ENCODE data around the gene PACSIN1. TPM values are rescaled to one million over a fixed set of nuclear protein-coding genes. Genes with fewer than 3 reads are reported as not detected.

The PACSIN1 gene
- polyA plus RNA-seq, 3 donors from 2014 or later: 2.9 to 10.3 (median 3.3) TPM

DNA sequence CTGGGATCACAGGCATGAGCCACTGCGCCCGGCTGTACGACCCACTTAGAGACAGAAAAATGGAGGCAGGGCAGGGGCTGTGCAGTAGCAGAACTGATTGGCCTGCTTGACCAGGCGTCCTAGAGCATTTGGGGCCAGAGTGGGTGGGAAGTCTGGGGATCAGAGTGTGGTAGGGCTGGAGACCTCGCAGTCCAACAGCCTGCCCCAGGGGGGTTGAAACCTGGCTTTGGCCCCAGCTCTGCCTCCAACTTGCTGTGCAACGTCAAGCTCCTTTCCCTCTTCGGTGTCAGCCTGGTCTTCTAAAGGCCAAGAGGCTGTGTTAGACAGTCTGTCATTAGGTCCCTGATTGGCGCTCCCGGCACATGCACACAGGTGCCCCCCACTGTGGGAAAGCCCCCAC, 105.5 kb downstream of the PACSIN1 start:
- Mint-ChIP-seq H3K27ac (peak overlapping the region in 1 of 6 donors; percentile 61), H3K4me3 (no peak overlapping the region), H3K9me3 (no peaks in the 10 kb centered on the region), H3K27me3 (ENCODE audit: low read depth in 3 of 3) (peaks cover 5 to 23% (median 7%) of the 10 kb centered on the region in 3 donors), H3K4me1 (peaks cover 3 to 4% of the 10 kb centered on the region in 2 donors), H3K36me3 (no peaks in the 10 kb centered on the region)
- no peak for DNase-seq

DNA sequence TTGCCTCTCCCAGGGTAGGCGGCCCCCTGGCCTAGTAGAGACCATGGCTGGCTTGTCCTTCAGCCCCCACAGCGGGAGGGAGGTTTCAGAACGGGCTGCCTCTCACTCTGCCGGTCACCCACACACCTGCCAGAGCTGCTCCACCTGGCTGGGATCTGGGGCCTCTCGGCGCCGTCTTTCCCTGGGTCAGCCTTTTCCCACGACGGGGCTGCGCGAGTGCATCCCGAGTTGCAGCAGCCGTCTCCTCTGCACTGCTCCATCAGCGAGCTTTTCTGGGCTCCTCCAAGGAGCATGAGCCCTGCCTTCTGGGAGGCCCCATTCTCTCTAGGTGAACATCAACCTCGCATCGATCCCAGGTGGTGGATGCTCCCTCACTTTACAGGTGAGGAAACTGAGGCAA, 106.1 kb downstream of the PACSIN1 start:
- Mint-ChIP-seq H3K27me3 (ENCODE audit: low read depth in 3 of 3) (peaks cover 5 to 20% (median 7%) of the 10 kb centered on the region in 3 donors), H3K4me1 (peaks cover 5% of the 10 kb centered on the region in 2 donors), H3K4me3 (no peak overlapping the region), H3K36me3 (no peaks in the 10 kb centered on the region), H3K9me3 (no peaks in the 10 kb centered on the region), H3K27ac (no peak overlapping the region)
- DNase-seq: no peak

DNA sequence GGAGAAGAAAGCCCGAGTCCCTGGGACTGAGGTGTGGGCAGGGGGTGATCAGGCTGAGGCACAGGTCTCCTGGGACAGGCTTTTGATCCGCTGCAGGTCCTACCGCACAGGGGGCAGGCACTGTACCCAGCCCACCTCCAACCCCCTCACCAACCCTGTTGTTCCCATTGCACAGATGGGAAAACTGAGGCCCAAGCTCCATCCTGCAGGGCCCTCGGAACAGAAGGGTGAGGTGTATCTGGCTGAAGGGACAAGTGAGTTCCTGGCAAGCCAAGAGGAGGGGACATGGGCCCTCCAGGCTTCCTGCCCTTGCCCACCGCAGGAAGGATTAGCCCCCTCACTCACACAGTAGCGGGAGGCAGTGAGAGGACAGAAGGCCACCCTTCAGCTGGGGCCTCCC, 106.7 kb downstream of the PACSIN1 start:
- no peaks in the 10 kb centered on the region for H3K36me3 Mint-ChIP-seq
- no peak overlapping the region for H3K27ac Mint-ChIP-seq
- H3K4me3 Mint-ChIP-seq: no peak overlapping the region
- H3K4me1 Mint-ChIP-seq: peaks cover 5% of the 10 kb centered on the region in 2 donors
- H3K9me3 Mint-ChIP-seq: no peaks in the 10 kb centered on the region
- DNase-seq: no peak
- peaks cover 3 to 15% (median 5%) of the 10 kb centered on the region in 3 donors for H3K27me3 Mint-ChIP-seq (ENCODE audit: low read depth in 3 of 3)

DNA sequence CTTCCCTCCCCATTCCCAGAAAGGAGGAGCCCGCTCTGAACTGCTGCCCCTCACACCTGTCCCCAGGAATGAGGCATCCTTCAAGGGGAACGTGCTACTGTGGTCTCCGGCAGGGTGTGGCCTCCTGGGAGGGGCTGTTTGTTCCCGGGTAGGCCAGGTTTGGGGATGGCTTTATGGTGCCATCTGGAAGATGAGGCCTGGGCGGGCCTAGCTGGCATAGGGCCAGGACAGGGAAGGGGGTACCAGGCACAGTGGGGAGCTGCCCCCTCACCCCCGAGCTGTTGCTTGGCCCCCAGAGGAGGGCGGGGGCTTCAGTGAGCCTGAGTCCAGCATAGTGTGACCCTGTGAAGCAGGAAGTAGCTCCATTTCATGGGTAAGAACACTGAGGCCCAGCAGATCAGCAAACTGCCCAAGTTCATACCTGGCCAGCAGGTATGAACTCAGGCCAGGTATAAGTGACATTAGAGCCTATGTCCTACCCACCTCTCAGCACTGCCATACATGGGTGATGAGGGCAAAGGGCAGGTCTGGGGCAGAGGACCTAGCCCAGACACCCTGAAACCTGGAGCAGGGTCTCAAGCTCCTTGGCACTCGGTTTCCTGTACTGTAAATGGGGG, 107.8 kb downstream of the PACSIN1 start:
- Mint-ChIP-seq H3K27me3 (ENCODE audit: low read depth in 3 of 3) (peaks cover 3 to 15% (median 5%) of the 10 kb centered on the region in 3 donors), H3K27ac (no peak overlapping the region), H3K9me3 (no peaks in the 10 kb centered on the region), H3K36me3 (no peaks in the 10 kb centered on the region), H3K4me1 (peaks cover 5% of the 10 kb centered on the region in 2 donors), H3K4me3 (no peak overlapping the region)
- no peak for DNase-seq

DNA sequence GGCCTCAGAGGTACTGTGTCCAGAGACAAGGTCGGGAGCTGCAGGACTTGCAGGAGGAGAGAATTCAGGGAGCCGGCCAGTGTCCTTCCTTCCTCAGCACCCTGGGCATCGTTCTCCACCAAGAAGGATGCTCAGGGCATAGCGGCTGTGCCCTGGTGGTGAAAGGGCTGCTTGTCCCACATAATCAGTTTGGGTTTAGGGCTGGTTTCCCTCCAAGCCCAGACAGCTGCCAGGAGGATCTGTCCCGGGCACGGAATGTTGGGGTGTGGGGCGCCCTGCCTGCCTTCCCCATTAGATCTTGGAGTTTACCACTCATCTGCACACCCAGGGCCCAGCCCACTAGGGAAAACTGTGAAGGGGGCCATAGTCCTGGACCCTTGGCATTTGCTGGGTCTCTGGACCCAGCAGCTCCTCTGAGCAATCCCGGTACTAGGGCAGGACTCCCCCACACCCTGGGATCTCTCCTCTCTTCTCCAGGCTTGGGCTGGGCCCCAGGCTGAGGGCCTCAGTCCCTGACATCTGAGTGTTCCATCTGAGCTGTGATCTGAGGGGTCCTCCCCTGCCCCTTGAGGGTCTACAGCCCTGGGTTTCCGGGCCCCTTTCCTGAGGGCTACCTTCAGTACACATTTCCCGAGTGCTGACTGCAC, 108.9 kb downstream of the PACSIN1 start:
- Mint-ChIP-seq H3K36me3 (no peaks in the 10 kb centered on the region), H3K4me1 (peaks cover 5% of the 10 kb centered on the region in 2 donors)

DNA sequence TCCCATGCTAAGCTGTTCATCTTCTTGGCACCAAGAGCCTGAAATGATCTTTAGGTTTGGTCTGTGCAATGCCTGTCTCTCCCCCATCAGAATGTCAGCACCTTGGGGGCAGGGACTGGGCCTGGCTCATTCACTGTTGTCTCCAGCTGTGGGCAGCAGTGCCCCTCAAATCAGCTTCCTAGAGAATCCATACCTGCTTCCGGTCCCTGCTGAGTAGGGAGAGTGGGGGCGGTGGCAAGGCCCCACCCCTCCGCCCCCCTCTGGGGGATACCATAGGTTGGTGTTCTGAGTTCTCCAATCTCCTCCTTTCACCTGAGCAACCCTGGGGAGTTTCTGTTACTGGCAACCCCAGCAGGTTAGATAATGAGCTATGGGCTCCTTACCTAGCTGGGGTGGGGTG, 109.5 kb downstream of the PACSIN1 start:
- Mint-ChIP-seq H3K27ac (no peak overlapping the region), H3K4me1 (peaks cover 5% of the 10 kb centered on the region in 2 donors), H3K36me3 (no peaks in the 10 kb centered on the region), H3K4me3 (no peak overlapping the region), H3K9me3 (no peaks in the 10 kb centered on the region), H3K27me3 (ENCODE audit: low read depth in 3 of 3) (peaks cover 3 to 15% (median 5%) of the 10 kb centered on the region in 3 donors)
- DNase-seq: no peak

More for the DNA sequence above, 108.9 kb downstream of the PACSIN1 start:
- Mint-ChIP-seq H3K27me3 (ENCODE audit: low read depth in 3 of 3) (peaks cover 3 to 15% (median 5%) of the 10 kb centered on the region in 3 donors), H3K9me3 (no peaks in the 10 kb centered on the region), H3K27ac (no peak overlapping the region), H3K4me3 (no peak overlapping the region)
- no peak for DNase-seq

DNA sequence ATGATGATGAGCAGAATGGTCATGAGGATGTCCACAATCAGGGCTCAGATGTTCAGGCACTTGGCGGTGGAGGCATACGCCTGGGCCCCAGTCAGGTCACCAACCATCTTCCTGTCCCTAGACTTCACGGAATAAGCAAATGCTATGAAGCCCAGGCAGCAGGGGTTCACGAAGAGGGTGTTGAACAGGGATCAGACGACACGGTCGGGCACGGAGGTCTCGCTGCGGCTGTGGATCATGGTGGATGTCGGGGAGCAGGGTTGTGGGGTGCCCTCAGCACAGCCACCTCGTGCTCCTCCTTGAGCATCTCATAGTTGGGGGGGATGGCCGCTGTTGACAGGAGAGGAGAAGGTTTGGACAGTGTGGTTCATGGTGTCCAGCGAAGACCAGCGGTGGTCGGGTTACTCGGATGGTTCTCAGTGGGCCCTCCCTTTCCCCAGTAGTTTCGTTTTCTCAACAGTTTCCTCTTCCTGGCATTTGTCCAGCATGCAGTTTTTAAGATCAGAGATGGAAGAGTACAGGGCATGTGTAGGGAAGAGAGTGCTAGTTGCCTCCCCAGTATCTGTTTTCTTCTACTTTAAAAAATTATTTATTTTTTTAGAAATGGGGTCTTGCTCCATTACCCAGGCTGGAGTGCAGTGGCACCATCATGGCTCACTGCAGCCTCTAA, 110.5 kb downstream of the PACSIN1 start:
- H3K4me1 Mint-ChIP-seq: peaks cover 5% of the 10 kb centered on the region in 2 donors
- no peak overlapping the region for H3K4me3 Mint-ChIP-seq
- no peaks in the 10 kb centered on the region for H3K9me3 Mint-ChIP-seq
- no peak for DNase-seq
- H3K36me3 Mint-ChIP-seq: no peaks in the 10 kb centered on the region
- H3K27me3 Mint-ChIP-seq (ENCODE audit: low read depth in 3 of 3): peaks cover 0 to 9% (median 5%) of the 10 kb centered on the region in 3 donors
- no peak overlapping the region for H3K27ac Mint-ChIP-seq

DNA sequence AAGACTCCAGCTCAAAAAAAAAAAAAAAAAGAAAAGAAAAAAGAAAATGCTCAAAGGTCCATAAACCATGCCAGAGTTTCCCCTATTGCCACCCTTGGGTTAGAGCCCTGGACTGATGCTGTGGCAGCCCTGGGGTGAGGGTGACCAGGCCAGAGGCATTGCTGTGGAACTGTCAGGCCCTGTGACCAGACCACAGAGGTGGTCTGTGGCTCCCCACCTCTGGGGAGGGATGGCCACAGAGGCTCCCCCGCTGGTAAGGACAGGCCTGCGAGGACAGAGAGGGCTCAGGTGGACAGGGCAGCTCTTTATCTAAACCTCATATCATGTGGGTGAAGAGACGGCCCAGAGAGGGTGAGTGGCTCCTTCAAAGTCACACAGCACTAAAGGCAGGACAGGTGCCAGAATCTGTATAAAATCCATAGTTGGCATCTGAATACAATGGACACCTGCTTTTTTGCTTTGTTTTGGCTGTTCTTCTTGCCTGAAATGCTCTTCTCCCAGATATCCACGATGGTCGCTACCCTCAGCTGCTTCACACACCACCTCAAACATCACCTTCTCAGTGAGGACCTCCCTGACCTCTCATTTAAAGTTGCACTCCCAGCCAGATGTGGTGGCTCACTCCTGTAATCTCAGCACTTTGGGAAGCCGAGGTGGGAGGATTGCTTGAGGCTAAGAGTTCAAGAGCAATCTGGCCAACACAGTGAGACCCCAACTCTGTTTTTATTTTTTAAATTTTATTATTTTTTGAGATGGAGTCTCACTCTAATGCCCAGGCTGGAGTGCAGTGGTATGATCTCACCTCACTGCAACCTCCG, 112.8 kb downstream of the PACSIN1 start:
- Mint-ChIP-seq H3K27ac (peak overlapping the region in 2 of 6 donors; percentile 30 to 37), H3K36me3 (no peaks in the 10 kb centered on the region), H3K4me1 (peaks cover 5 to 6% of the 10 kb centered on the region in 2 donors), H3K9me3 (no peaks in the 10 kb centered on the region), H3K4me3 (no peak overlapping the region), H3K27me3 (ENCODE audit: low read depth in 3 of 3) (peaks cover 0 to 7% (median 7%) of the 10 kb centered on the region in 3 donors)
- DNase-seq: no peak

DNA sequence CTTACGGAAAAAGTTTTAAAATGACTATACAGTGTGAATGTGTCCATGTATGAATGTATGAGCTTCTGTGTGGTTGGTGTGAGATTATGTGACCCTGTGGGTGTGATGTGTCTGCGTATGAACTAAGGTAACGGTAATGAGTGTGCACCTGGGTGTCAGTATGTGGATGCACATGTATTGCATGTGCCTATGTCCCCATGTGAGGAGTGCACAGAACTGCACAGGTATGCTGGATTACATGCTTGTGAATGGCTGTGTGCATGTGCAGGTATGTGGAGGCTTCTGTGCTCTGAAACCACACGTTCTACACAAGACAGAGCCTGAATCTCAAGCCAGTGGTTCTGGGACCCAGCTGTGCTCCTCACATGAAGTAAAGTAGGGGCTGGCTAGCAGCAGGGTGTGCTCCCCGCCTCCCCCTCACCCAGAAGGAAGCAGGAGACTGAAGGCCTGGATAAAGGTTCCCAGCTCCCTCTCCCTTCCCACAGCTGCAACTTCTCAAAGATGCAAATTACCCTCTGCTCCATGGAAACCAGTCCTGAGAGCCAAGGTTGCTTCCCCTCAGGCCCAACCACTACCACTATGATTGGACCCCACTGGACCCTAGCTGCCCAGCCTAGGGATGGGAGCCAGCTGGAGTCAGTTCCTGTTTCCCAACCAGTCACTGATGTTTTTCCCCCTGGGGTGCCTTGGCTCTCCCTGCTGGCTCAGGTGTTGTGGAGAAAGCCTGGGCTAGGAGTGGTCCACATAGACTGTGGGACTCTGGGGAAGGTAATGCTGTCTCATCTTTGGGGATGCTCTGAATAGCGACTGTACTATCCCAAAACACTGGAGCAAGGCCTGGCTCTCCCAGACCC, 115.1 kb downstream of the PACSIN1 start:
- Mint-ChIP-seq H3K27ac (peak overlapping the region in 1 of 6 donors; percentile 26), H3K4me3 (no peak overlapping the region), H3K27me3 (ENCODE audit: low read depth in 3 of 3) (peaks cover 0 to 4% (median 3%) of the 10 kb centered on the region in 3 donors), H3K4me1 (peaks cover 6 to 13% of the 10 kb centered on the region in 2 donors), H3K9me3 (no peaks in the 10 kb centered on the region), H3K36me3 (no peaks in the 10 kb centered on the region)
- no peak for DNase-seq

DNA sequence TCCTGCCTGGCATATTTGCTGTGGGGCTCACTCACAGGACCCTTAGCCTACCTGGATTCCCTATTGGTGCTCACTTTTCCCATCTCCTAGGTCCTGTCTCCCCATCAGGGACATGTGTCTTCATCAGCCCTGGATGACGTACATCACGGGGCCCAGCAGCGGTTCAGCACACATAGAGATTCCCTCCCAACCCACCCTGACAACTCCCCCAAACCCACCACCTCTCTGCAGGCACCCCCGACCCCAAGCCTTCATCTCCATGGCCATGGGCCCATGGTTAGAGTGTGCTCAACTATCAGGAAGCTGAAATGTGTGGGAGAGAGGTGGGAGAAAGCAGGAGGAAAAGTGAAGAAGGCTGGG, 115.7 kb downstream of the PACSIN1 start:
- H3K27ac Mint-ChIP-seq: peak overlapping the region in 1 of 6 donors; percentile 39

DNA sequence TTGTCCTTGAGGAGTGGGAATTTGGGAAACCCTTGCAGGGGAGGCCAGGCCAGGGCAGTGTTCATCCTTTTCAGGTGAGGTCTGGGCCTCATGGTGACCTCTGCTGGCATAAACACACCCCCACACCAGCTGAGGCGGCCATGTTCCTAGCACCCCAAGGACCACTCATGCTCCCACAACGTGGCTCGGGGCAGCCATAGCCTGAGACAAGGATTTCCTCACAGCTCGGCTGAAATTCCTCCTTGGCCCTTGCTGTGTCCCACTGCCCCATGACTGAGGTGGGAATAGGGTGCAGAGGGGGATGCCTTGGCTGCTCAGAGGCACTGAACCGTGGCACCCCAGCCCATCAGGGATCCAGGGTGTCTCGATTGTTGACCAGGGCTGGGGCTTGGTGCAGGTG, 117.6 kb downstream of the PACSIN1 start:
- H3K4me1 Mint-ChIP-seq: peaks cover 1 to 8% of the 10 kb centered on the region in 2 donors
- no peaks in the 10 kb centered on the region for H3K9me3 Mint-ChIP-seq
- H3K27ac Mint-ChIP-seq: no peak overlapping the region
- no peak for DNase-seq
- no peak overlapping the region for H3K4me3 Mint-ChIP-seq
- peaks cover 0 to 1% (median 0%) of the 10 kb centered on the region in 3 donors for H3K27me3 Mint-ChIP-seq (ENCODE audit: low read depth in 3 of 3)
- H3K36me3 Mint-ChIP-seq: no peaks in the 10 kb centered on the region

More for the DNA sequence above, 115.7 kb downstream of the PACSIN1 start:
- H3K9me3 Mint-ChIP-seq: no peaks in the 10 kb centered on the region
- H3K36me3 Mint-ChIP-seq: no peaks in the 10 kb centered on the region
- DNase-seq: no peak
- no peak overlapping the region for H3K4me3 Mint-ChIP-seq
- H3K27me3 Mint-ChIP-seq (ENCODE audit: low read depth in 3 of 3): peaks cover 0 to 1% (median 0%) of the 10 kb centered on the region in 3 donors
- H3K4me1 Mint-ChIP-seq: peaks cover 1 to 9% of the 10 kb centered on the region in 2 donors

DNA sequence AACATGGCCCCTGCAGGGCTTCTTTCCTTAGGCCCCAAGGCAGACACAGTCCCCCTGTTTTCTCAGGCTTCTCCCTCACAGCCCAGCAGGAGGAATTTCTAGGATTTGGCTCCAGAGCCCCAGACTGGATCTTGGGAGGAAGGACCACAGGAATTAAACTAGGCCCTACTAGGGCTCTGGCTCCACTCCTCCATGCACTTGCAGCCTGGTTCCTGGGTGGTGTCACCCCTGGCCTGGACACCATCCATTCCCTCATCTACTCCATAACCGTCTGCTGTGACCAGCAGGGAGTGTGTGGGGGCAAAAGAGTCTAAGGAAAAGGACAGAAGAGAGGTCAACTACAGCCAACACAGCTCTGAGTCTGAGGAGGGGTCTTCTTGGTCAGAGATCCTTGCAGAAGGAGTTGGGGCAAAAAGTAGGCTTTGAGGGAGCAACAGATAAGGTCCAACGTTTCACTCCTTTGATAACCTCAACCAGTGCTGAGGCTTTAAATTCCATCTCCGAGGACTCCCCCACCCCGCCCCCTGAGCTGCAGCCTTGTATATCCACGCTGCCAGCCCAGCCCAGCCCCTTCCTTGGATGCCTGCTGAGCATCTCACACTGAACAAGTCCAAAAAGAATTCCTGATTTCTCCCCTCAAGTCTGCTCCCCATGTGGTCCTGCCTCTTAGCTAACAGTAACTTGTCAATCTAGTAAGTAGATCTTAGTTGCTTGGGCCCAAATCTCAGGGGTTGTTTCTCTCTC, 118.2 kb downstream of the PACSIN1 start:
- no peaks in the 10 kb centered on the region for H3K36me3 Mint-ChIP-seq
- DNase-seq: no peak
- peaks cover 1 to 8% of the 10 kb centered on the region in 2 donors for H3K4me1 Mint-ChIP-seq

More for the DNA sequence above, 118.2 kb downstream of the PACSIN1 start:
- Mint-ChIP-seq H3K27me3 (ENCODE audit: low read depth in 3 of 3) (peaks cover 0 to 1% (median 0%) of the 10 kb centered on the region in 3 donors), H3K9me3 (no peaks in the 10 kb centered on the region), H3K4me3 (no peak overlapping the region), H3K27ac (peak overlapping the region in 2 of 6 donors; percentile 25 to 29)
